A375 (cell line): ENCODE results near the gene TPPP. TPM values are rescaled to one million over a fixed set of nuclear protein-coding genes. Genes with fewer than 3 reads are reported as not detected.

Source experiments
- total RNA-seq: library from RNA; depleted of rRNA; stranded (reverse); fragments of >200 nt; shearing (Covaris generic); gene quantifications from 2 replicates; pipeline ENCODE4 v1.2.3, GENCODE V29; 2014; rRNA removed

TPPP gene
- 0.11 and 0.30 TPM in 2 replicates for total RNA-seq

GRCh38 chr5:693271-694041 lies at the start of gene TPPP:
Gene TPPP, minus strand, starts transcription at chr5:693352. Its CDS starts 15,292 bp downstream, at chr5:678060.

GRCh38 chr5:611731-612486 lies 81.2 kb downstream of the TPPP start, which contains the start of gene CEP72:
Gene CEP72, plus strand, starts transcription at chr5:612340. Its CDS starts 22 bp downstream, at chr5:612362.

Other genes with a start within 250 kb of the TPPP start
- gene SLC9A3, start 168.9 kb downstream of the TPPP start, total RNA-seq = not detected in 2 replicates
- 8.4 and 10.5 TPM in 2 replicates for gene CEP72, start 81.0 kb downstream of the TPPP start, total RNA-seq
- gene ZDHHC11B, start 91.4 kb upstream of the TPPP start, total RNA-seq = 0.05 and 0.26 TPM in 2 replicates
- gene ZDHHC11, start 157.6 kb upstream of the TPPP start, total RNA-seq = 15.5 and 16.0 TPM in 2 replicates
- 61.0 and 66.9 TPM in 2 replicates for gene BRD9, start 199.4 kb upstream of the TPPP start, total RNA-seq
- gene TRIP13, start 199.5 kb upstream of the TPPP start, total RNA-seq = 65.7 and 71.6 TPM in 2 replicates